HepG2 (cell line): ENCODE measurements around the gene LIFR. TPM values are rescaled to one million over a fixed set of nuclear protein-coding genes. Genes with fewer than 3 reads are reported as not detected.

Source experiments
- CC2D1A ChIP-seq: sonication (generic); formaldehyde crosslinking; IDR thresholded peaks from 2 replicates; pipeline ENCODE4 v1.8.1; 2023; ENCODE audit warnings: mild to moderate bottlenecking, missing genetic modification reagents
- FOXJ3 ChIP-seq: sonication (generic); formaldehyde crosslinking; IDR thresholded peaks from 2 replicates; pipeline ENCODE4 v1.4.0; 2020; ENCODE audit warnings: missing genetic modification reagents, mild to moderate bottlenecking, borderline replicate concordance
- FOXO1 ChIP-seq: sonication (generic); formaldehyde crosslinking; IDR thresholded peaks from 2 replicates; pipeline ENCODE4 v1.4.0; 2020; ENCODE audit warnings: missing genetic modification reagents
- HHEX ChIP-seq: IDR thresholded peaks from 2 replicates; pipeline ENCODE4 v1.6.1; 2016; ENCODE audit warnings: control low read depth
- ISL2 ChIP-seq: sonication (generic); formaldehyde crosslinking; IDR thresholded peaks from 2 replicates; pipeline ENCODE4 v1.5.0; 2020; ENCODE audit warnings: missing genetic modification reagents
- LCORL ChIP-seq, 2 experiments: fragments of 450-650 bp in 1 of 2; sonication (generic) in 1 of 2; formaldehyde crosslinking in 1 of 2; IDR thresholded peaks; 2 replicates each; pipeline versions ENCODE4 v1.5.0 to v1.6.1; 2017 to 2020; ENCODE audit warnings: antibody characterized with exemption in 1 of 2, missing genetic modification reagents in 1 of 2
- MBNL3 ChIP-seq: fragments of 250-450 bp; sonication (Bioruptor Pico); conservative IDR thresholded peaks from 2 replicates; pipeline ENCODE4 v1.8.0; 2022; ENCODE audit warnings: mild to moderate bottlenecking, inconsistent platforms
- MIXL1 ChIP-seq: IDR thresholded peaks from 2 replicates; pipeline ENCODE4 v1.6.1; 2016
- RAD21 ChIP-seq: fragments of 450-650 bp; formaldehyde crosslinking; IDR thresholded peaks from 2 replicates; pipeline ENCODE4 v1.5.0; 2020; ENCODE audit warnings: mild to moderate bottlenecking
- SMAD3 ChIP-seq: sonication (generic); formaldehyde crosslinking; IDR thresholded peaks from 2 replicates; pipeline ENCODE4 v1.4.0; 2020; ENCODE audit warnings: missing genetic modification reagents
- SOX13 ChIP-seq, 3 experiments: fragments of 450-650 bp in 1 of 3; sonication (generic) in 1 of 3; formaldehyde crosslinking in 1 of 3; IDR thresholded peaks in 2 of 3; conservative IDR thresholded peaks in 1 of 3; 2 replicates each; pipeline versions ENCODE4 v1.5.0 to v1.6.1; 2016 to 2020; ENCODE audit warnings: antibody characterized with exemption in 1 of 3, mild to moderate bottlenecking in 1 of 3, missing compliant biosample characterization in 1 of 3, missing genetic modification reagents in 1 of 3, moderate library complexity in 1 of 3
- TBX2 ChIP-seq: sonication (generic); formaldehyde crosslinking; IDR thresholded peaks from 2 replicates; pipeline ENCODE4 v1.5.0; 2020; ENCODE audit warnings: missing genetic modification reagents, mild to moderate bottlenecking, borderline replicate concordance
- ZNF33A ChIP-seq: sonication (generic); formaldehyde crosslinking; IDR thresholded peaks from 2 replicates; pipeline ENCODE4 v1.5.1; 2020; ENCODE audit warnings: missing genetic modification reagents, mild to moderate bottlenecking, moderate library complexity, borderline replicate concordance
- polyA plus RNA-seq, 8 experiments: library from polyadenylated mRNA; depleted of rRNA in 3 of 8; stranded (reverse) in 7 of 8; unstranded in 1 of 8; fragments of >200 nt; fragmentation: Illumina TruSeq in 4 of 8; extraction: Trizol in 4 of 8; gene quantifications; 2 replicates each; pipeline versions ENCODE4 v1.2.1 to v1.2.3, GENCODE V29; 2011 to 2016; ENCODE audit warnings: low read depth in 4 of 8, missing spikeins in 1 of 8, mixed read lengths in 1 of 8; ENCODE audit not compliant: insufficient read depth in 1 of 8
- total RNA-seq, 5 experiments: library from RNA; depleted of rRNA; stranded (reverse); fragments of >200 nt; fragmentation: Illumina TruSeq; extraction: Trizol; gene quantifications; 2 replicates each; pipeline ENCODE4 v1.2.3, GENCODE V29; 2016; ENCODE audit warnings: low read depth in 1 of 5
- TF ChIP-seq, protein P1 (sequence below): sonication (generic); formaldehyde crosslinking; IDR thresholded peaks from 2 replicates; pipeline ENCODE4 v1.5.0; 2020; ENCODE audit warnings: mild to moderate bottlenecking, missing genetic modification reagents, moderate library complexity
- TF ChIP-seq, protein P2 (sequence below): sonication (generic); formaldehyde crosslinking; IDR thresholded peaks from 2 replicates; pipeline ENCODE4 v1.4.0; 2020; ENCODE audit warnings: missing genetic modification reagents
- TF ChIP-seq, protein P3 (sequence below): IDR thresholded peaks from 2 replicates; pipeline ENCODE4 v1.6.1; 2016; ENCODE audit warnings: mild to moderate bottlenecking
- TF ChIP-seq, protein P4 (sequence below): sonication (generic); formaldehyde crosslinking; IDR thresholded peaks from 2 replicates; pipeline ENCODE4 v1.5.0; 2020; ENCODE audit warnings: mild to moderate bottlenecking, missing genetic modification reagents

The LIFR gene
- total and polyA plus RNA-seq, 2 of the 13 experiments (the other 11 are each of a cell fraction or from before 2014, with no cell fraction given) = 6.3 to 25.2 TPM

DNA sequence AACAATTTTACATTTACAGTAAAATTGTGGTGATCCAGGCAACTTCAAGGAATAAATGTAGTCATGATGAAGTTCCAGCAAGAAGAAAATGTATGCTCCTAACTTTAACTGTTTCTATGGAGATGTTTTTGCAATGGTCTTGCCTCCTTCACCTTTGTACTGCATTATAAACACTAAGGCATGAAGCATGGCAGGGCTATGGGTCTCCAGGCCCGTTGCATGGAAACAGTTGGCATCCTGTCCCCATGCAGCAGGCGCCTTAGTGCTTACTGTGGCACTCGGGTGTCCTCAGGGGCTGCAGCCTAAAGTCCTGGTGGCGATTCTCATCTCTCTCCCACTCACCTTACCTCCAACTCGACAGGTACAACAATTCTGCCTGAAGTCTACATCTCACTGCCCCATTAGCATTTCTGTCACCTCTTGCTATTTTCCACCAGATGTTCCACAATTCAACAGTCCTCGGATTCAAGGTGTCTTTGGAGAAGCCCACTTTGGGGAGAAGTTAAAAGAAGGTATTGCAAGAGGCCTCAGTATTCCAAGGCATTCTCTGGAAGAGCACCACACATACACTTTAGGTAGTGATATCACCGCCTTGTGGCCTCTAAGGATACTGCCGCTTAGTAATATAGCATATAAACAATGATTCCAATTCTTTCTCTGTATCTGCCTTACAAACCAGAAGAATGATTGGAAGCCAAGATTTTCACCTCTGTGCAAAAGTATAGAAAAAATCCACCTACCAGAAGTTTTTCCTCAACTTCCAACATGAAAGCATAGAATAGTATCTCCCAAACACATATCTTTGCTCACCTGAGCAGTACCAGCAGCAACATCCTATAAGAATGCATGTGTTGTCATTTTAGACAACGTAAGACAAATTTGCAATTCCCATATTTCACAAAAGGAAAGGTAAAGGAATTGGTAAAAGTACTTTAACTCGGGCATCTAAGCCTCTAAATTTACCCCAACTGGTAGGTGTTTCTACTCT, 5.1 kb downstream of the LIFR start (continued):
- TF ChIP-seq FOXJ3 (CRISPR knock-in tag) (0 out of 2 replicates have a peak, but pooled peaks have one; percentile 25), TBX2 (0 out of 2 replicates have a peak, but pooled peaks have one; percentile 30), ISL2 (CRISPR knock-in tag) (0 out of 2 replicates have a peak, but pooled peaks have one; percentile 21), RAD21 (CRISPR knock-in tag) (peak; percentile 64; the same call in 1 of the 2 replicates), LCORL (IDR thresholded peaks at IDR 0.05) (no peak), LCORL (CRISPR knock-in tag; IDR thresholded peaks at IDR 0.05) (peak; percentile 34; the same call in 1 of the 2 replicates), MBNL3 (CRISPR knock-in tag) (no peak), ZNF33A (CRISPR knock-in tag) (no peak), CC2D1A (CRISPR knock-in tag) (no peak), FOXO1 (0 out of 2 replicates have a peak, but pooled peaks have one; percentile 20), HHEX (CRISPR knock-in tag) (no peak), SOX13 (IDR thresholded peaks at IDR 0.05) (no peak), SOX13 (CRISPR knock-in tag; conservative IDR thresholded peaks at IDR 0.05 in 1 of 2, IDR thresholded peaks at IDR 0.05 in 1 of 2) (0 out of 4 replicates have a peak, but pooled peaks of 1 of the 2 experiments have one; percentile 10), MIXL1 (CRISPR knock-in tag) (0 out of 2 replicates have a peak, but pooled peaks have one; percentile 31), SMAD3 (CRISPR knock-in tag) (0 out of 2 replicates have a peak, but pooled peaks have one; percentile 35)
- TF ChIP-seq, protein P1, sequence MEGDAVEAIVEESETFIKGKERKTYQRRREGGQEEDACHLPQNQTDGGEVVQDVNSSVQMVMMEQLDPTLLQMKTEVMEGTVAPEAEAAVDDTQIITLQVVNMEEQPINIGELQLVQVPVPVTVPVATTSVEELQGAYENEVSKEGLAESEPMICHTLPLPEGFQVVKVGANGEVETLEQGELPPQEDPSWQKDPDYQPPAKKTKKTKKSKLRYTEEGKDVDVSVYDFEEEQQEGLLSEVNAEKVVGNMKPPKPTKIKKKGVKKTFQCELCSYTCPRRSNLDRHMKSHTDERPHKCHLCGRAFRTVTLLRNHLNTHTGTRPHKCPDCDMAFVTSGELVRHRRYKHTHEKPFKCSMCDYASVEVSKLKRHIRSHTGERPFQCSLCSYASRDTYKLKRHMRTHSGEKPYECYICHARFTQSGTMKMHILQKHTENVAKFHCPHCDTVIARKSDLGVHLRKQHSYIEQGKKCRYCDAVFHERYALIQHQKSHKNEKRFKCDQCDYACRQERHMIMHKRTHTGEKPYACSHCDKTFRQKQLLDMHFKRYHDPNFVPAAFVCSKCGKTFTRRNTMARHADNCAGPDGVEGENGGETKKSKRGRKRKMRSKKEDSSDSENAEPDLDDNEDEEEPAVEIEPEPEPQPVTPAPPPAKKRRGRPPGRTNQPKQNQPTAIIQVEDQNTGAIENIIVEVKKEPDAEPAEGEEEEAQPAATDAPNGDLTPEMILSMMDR (CRISPR knock-in tag) = peak; percentile 78
- TF ChIP-seq, protein P2, sequence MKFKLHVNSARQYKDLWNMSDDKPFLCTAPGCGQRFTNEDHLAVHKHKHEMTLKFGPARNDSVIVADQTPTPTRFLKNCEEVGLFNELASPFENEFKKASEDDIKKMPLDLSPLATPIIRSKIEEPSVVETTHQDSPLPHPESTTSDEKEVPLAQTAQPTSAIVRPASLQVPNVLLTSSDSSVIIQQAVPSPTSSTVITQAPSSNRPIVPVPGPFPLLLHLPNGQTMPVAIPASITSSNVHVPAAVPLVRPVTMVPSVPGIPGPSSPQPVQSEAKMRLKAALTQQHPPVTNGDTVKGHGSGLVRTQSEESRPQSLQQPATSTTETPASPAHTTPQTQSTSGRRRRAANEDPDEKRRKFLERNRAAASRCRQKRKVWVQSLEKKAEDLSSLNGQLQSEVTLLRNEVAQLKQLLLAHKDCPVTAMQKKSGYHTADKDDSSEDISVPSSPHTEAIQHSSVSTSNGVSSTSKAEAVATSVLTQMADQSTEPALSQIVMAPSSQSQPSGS = 0 out of 2 replicates have a peak, but pooled peaks have one; percentile 23
- TF ChIP-seq, protein P3, sequence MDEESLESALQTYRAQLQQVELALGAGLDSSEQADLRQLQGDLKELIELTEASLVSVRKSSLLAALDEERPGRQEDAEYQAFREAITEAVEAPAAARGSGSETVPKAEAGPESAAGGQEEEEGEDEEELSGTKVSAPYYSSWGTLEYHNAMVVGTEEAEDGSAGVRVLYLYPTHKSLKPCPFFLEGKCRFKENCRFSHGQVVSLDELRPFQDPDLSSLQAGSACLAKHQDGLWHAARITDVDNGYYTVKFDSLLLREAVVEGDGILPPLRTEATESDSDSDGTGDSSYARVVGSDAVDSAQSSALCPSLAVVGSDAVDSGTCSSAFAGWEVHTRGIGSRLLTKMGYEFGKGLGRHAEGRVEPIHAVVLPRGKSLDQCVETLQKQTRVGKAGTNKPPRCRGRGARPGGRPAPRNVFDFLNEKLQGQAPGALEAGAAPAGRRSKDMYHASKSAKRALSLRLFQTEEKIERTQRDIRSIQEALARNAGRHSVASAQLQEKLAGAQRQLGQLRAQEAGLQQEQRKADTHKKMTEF (CRISPR knock-in tag) = 0 out of 2 replicates have a peak, but pooled peaks have one; percentile 21
- TF ChIP-seq, protein P4, sequence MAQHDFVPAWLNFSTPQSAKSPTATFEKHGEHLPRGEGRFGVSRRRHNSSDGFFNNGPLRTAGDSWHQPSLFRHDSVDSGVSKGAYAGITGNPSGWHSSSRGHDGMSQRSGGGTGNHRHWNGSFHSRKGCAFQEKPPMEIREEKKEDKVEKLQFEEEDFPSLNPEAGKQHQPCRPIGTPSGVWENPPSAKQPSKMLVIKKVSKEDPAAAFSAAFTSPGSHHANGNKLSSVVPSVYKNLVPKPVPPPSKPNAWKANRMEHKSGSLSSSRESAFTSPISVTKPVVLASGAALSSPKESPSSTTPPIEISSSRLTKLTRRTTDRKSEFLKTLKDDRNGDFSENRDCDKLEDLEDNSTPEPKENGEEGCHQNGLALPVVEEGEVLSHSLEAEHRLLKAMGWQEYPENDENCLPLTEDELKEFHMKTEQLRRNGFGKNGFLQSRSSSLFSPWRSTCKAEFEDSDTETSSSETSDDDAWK (CRISPR knock-in tag) = no peak
